IMR-90 (cell line): Measurements from ENCODE around the gene OR52B2. TPM values are rescaled to one million over a fixed set of nuclear protein-coding genes. Genes with fewer than 3 reads are reported as not detected.

ENCODE experiments used
- ATAC-seq: fragments of 200-7000 bp; cut with Tn5 transposase; 2 replicates; pipeline ENCODE4 v1.9.1; 2020; ENCODE audit warnings: low read depth, mild to moderate bottlenecking, moderate library complexity
- BruUV-seq: library from RNA; stranded (reverse); fragments of 400-500 nt; replicated peaks from 2 replicates; lab custom pipeline; 2021; lab: Mats Ljungman, UMichigan
- CTCF ChIA-PET: fragments of 300-600 bp; formaldehyde crosslinking; extraction: SDS; loops from one replicate; lab custom pipeline; 2021; ENCODE audit warnings: antibody characterized with exemption; lab: Yijun Ruan, JAX
- POLR2A ChIA-PET: fragments of 300-600 bp; sonication (Branson Sonifier 250); formaldehyde crosslinking; loops from one replicate; lab custom pipeline; 2022; ENCODE audit warnings: antibody characterized with exemption; ENCODE audit not compliant: unreplicated experiment; lab: Charles Lee
- DNase-seq: peaks from one replicate; pipeline ENCODE4 v3.0.0; 2013
- H2AFZ ChIP-seq: replicated peaks from 2 replicates; pipeline ENCODE3; 2013; ENCODE audit warnings: low read length, mild to moderate bottlenecking; ENCODE audit not compliant: poor library complexity
- H2AK5ac ChIP-seq: 2 replicates; pipeline ENCODE4 v1.6.1; 2013; ENCODE audit warnings: low read depth, low read length, inconsistent platforms
- H2AK9ac ChIP-seq: replicated peaks from 2 replicates; pipeline ENCODE3; 2013; ENCODE audit warnings: mild to moderate bottlenecking, low read depth, low read length, moderate library complexity; ENCODE audit not compliant: poor library complexity
- H2BK120ac ChIP-seq: 2 replicates; pipeline ENCODE4 v1.6.1; 2013; ENCODE audit warnings: low read depth, low read length, inconsistent platforms
- H2BK15ac ChIP-seq: 3 replicates; pipeline ENCODE4 v1.6.1; 2013; ENCODE audit warnings: low read depth, low read length, inconsistent platforms
- H2BK20ac ChIP-seq: 2 replicates; pipeline ENCODE4 v1.6.1; 2013; ENCODE audit warnings: low read depth, mild to moderate bottlenecking, inconsistent platforms, low read length, moderate library complexity
- H2BK5ac ChIP-seq: 2 replicates; pipeline ENCODE4 v1.6.1; 2013; ENCODE audit warnings: mild to moderate bottlenecking, low read depth, low read length, inconsistent platforms; ENCODE audit not compliant: poor library complexity, severe bottlenecking
- H3K14ac ChIP-seq: replicated peaks from 2 replicates; pipeline ENCODE4 v1.6.1; 2013; ENCODE audit warnings: low read depth, low read length, inconsistent platforms
- H3K18ac ChIP-seq: 2 replicates; pipeline ENCODE4 v1.6.1; 2013; ENCODE audit warnings: low read depth, low read length, control low read depth
- H3K23ac ChIP-seq: 2 replicates; pipeline ENCODE4 v1.6.1; 2013; ENCODE audit warnings: low read depth, low read length, inconsistent platforms
- H3K27ac ChIP-seq: 2 replicates; pipeline ENCODE4 v1.5.1; 2013; ENCODE audit warnings: mild to moderate bottlenecking, control low read depth, low read length; ENCODE audit not compliant: insufficient read depth
- H3K27me3 ChIP-seq: 2 replicates; pipeline ENCODE4 v1.6.1; 2013; ENCODE audit warnings: low read length; ENCODE audit not compliant: control insufficient read depth, insufficient read depth
- H3K36me3 ChIP-seq: 2 replicates; pipeline ENCODE4 v1.6.1; 2013; ENCODE audit warnings: low read length, mixed read lengths; ENCODE audit not compliant: control insufficient read depth, insufficient read depth
- H3K4ac ChIP-seq: 2 replicates; pipeline ENCODE4 v1.6.1; 2013; ENCODE audit warnings: low read depth, low read length, inconsistent platforms
- H3K4me1 ChIP-seq: 2 replicates; pipeline ENCODE4 v1.6.1; 2013; ENCODE audit warnings: low read length, mixed read lengths; ENCODE audit not compliant: control insufficient read depth, insufficient read depth
- H3K4me2 ChIP-seq: 2 replicates; pipeline ENCODE4 v1.6.1; 2013; ENCODE audit warnings: low read depth, mild to moderate bottlenecking, control low read depth, low read length, moderate library complexity
- H3K4me3 ChIP-seq: 2 replicates; pipeline ENCODE4 v1.5.1; 2013; ENCODE audit warnings: low read depth, mild to moderate bottlenecking, control low read depth, low read length, moderate library complexity; ENCODE audit not compliant: insufficient read depth
- H3K56ac ChIP-seq: 2 replicates; pipeline ENCODE4 v1.6.1; 2013; ENCODE audit warnings: low read length, inconsistent platforms; ENCODE audit not compliant: insufficient read depth; ENCODE audit errors: extremely low read depth
- H3K79me1 ChIP-seq, 2 experiments: 2 replicates each; pipeline ENCODE4 v1.6.1; 2013; ENCODE audit warnings: low read length in 2 of 2, inconsistent platforms in 1 of 2, low read depth in 1 of 2
- H3K9ac ChIP-seq: 2 replicates; pipeline ENCODE4 v1.6.1; 2013; ENCODE audit warnings: low read depth, low read length, control low read depth
- H3K9me1 ChIP-seq: 2 replicates; pipeline ENCODE4 v1.6.1; 2013; ENCODE audit warnings: low read length, inconsistent platforms; ENCODE audit not compliant: insufficient read depth
- H3K9me3 ChIP-seq: 2 replicates; pipeline ENCODE4 v1.6.1; 2013; ENCODE audit warnings: low read length; ENCODE audit not compliant: control insufficient read depth, insufficient read depth
- H4K20me1 ChIP-seq: 2 replicates; pipeline ENCODE4 v1.6.1; 2013; ENCODE audit warnings: low read length, inconsistent platforms; ENCODE audit not compliant: insufficient read depth
- H4K5ac ChIP-seq: 2 replicates; pipeline ENCODE4 v1.6.1; 2013; ENCODE audit warnings: mild to moderate bottlenecking, low read depth, low read length, control low read depth
- H4K8ac ChIP-seq, 2 experiments: 2 replicates each; pipeline ENCODE4 v1.6.1; 2013; ENCODE audit warnings: low read depth in 2 of 2, low read length in 2 of 2, control low read depth in 1 of 2, inconsistent platforms in 1 of 2
- H4K91ac ChIP-seq: 2 replicates; pipeline ENCODE4 v1.6.1; 2013; ENCODE audit warnings: low read depth, low read length, inconsistent platforms; ENCODE audit not compliant: insufficient read depth
- BHLHE40 ChIP-seq: fragments of 150-350 bp; IDR thresholded peaks from 2 replicates; pipeline ENCODE4 v1.6.1; 2016; ENCODE audit warnings: mild to moderate bottlenecking, low read depth, low read length
- CHD1 ChIP-seq: IDR thresholded peaks from 2 replicates; pipeline ENCODE4 v1.6.1; 2012; ENCODE audit warnings: low read depth, low read length, improper control_type of control experiment
- MXI1 ChIP-seq: IDR thresholded peaks from 2 replicates; pipeline ENCODE4 v1.6.1; 2012; ENCODE audit warnings: low read depth, mild to moderate bottlenecking, low read length, moderate library complexity, borderline replicate concordance
- RAD21 ChIP-seq: IDR thresholded peaks from 2 replicates; pipeline ENCODE4 v1.6.1; 2012; ENCODE audit warnings: low read length, improper control_type of control experiment
- RCOR1 ChIP-seq: IDR thresholded peaks from 2 replicates; pipeline ENCODE4 v1.6.1; 2012; ENCODE audit warnings: mild to moderate bottlenecking, low read length, improper control_type of control experiment; ENCODE audit not compliant: insufficient replicate concordance
- WGBS, 2 experiments: methylation state at CpG; one replicate each; pipeline versions ENCODE4 v1.1.5 to v1.1.7; 2013; ENCODE audit warnings: missing lambda C conversion rate in 2 of 2; ENCODE audit not compliant: insufficient read length in 1 of 2; ENCODE audit errors: extremely low coverage in 2 of 2; 5-methylcytosine and 5-hydroxymethylcytosine counted together
- dilution Hi-C: fragments of 300-500 bp; cut with HindIII; formaldehyde crosslinking; loops from one replicate; pipeline ENCODE4 v1.14.3; 2018; ENCODE audit warnings: low sequenced_read_pairs; ENCODE audit not compliant: unreplicated experiment
- in situ Hi-C: fragments of 300-500 bp; cut with MboI; formaldehyde crosslinking; loops from 3 replicates; pipeline ENCODE4 v1.14.3; 2019; ENCODE audit warnings: low sequenced_read_pairs, inconsistent platforms, mixed read lengths
- intact Hi-C: fragments of 100-400 bp; cut with micrococcal nuclease; formaldehyde crosslinking; loops from 2 replicates; pipeline ENCODE4 v1.10.0; 2022
- polyA plus RNA-seq, 3 experiments: library from polyadenylated mRNA; depleted of rRNA; stranded (reverse); fragments of >200 nt; gene quantifications; 2 replicates each; pipeline ENCODE4 v1.2.3, GENCODE V29; 2012; ENCODE audit warnings: low replicate concordance in 1 of 3
- total RNA-seq: library from RNA; depleted of rRNA; stranded (reverse); fragments of >200 nt; gene quantifications from 2 replicates; pipeline ENCODE4 v1.2.3, GENCODE V29; 2012
- TF ChIP-seq, protein P1 (sequence below): fragments of 150-350 bp; IDR thresholded peaks from 2 replicates; pipeline ENCODE4 v1.6.1; 2017; ENCODE audit warnings: mild to moderate bottlenecking, antibody characterized with exemption, low read length, low read depth
- TF ChIP-seq, protein P2 (sequence below): fragments of 150-350 bp; IDR thresholded peaks from 2 replicates; pipeline ENCODE4 v1.6.1; 2016; ENCODE audit warnings: low read depth, mild to moderate bottlenecking, low read length, moderate library complexity, borderline replicate concordance

Gene OR52B2
- total and polyA plus RNA-seq, 2 of the 4 experiments (the other 2 are of a cell fraction) = not detected

DNA sequence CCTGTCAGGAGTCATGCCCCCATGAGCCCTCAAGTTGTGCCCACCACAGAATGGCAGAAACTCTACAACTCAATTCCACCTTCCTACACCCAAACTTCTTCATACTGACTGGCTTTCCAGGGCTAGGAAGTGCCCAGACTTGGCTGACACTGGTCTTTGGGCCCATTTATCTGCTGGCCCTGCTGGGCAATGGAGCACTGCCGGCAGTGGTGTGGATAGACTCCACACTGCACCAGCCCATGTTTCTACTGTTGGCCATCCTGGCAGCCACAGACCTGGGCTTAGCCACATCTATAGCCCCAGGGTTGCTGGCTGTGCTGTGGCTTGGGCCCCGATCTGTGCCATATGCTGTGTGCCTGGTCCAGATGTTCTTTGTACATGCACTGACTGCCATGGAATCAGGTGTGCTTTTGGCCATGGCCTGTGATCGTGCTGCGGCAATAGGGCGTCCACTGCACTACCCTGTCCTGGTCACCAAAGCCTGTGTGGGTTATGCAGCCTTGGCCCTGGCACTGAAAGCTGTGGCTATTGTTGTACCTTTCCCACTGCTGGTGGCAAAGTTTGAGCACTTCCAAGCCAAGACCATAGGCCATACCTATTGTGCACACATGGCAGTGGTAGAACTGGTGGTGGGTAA lies 29.2 kb upstream of the OR52B2 start, which contains the start of gene OR52W1:
Gene OR52W1, plus strand, starts transcription at position 51 of the 637 bp plus-strand sequence. Its CDS starts 0 bp downstream, at position 51.
- Histone ChIP-seq H3K18ac (no peak within 1 kb of the TSS), H4K91ac (no peak within 1 kb of the TSS), H2BK20ac (no peak within 1 kb of the TSS), H3K27ac (no peak within 1 kb of the TSS), H3K9me1 (no peaks in the 10 kb centered on the region), H3K4ac (no peak within 1 kb of the TSS), H3K4me2 (no peak within 1 kb of the TSS), H3K79me1 (no peaks in the 10 kb centered on the region), H3K4me1 (peaks cover 2% of the 10 kb centered on the region; the same call in 1 of the 2 replicates), H3K36me3 (no peaks in the 10 kb centered on the region), H3K9ac (no peak within 1 kb of the TSS), H4K5ac (no peak within 1 kb of the TSS), H2BK5ac (no peak within 1 kb of the TSS), H2BK15ac (no peak within 1 kb of the TSS), H4K8ac (no peak within 1 kb of the TSS), H3K9me3 (no peaks in the 10 kb centered on the region), H3K56ac (no peak within 1 kb of the TSS), H3K23ac (no peak within 1 kb of the TSS), H4K20me1 (no peaks in the 10 kb centered on the region), H2BK120ac (no peak within 1 kb of the TSS), H2AK5ac (no peak within 1 kb of the TSS), H3K27me3 (peaks cover 1% of the 10 kb centered on the region; the same call in 1 of the 2 replicates), H3K4me3 (no peak within 1 kb of the TSS), H2AFZ (no peak within 1 kb of the TSS), H3K14ac (no peak within 1 kb of the TSS), H2AK9ac (no peak within 1 kb of the TSS)
- no peak for ATAC-seq
- intact Hi-C loops (no loop called here), in situ Hi-C loops (no loop called here), dilution Hi-C loops (no loop called here)
- WGBS, 2 experiments = 100% methylated on average over 4 of the region's 5 CpGs; no CpG with 5 or more reads in 1 of the 2 experiments
- TF ChIP-seq RAD21 (no peak), CHD1 (no peak), RCOR1 (no peak), MXI1 (no peak), BHLHE40 (no peak)
- TF ChIP-seq, protein P1, sequence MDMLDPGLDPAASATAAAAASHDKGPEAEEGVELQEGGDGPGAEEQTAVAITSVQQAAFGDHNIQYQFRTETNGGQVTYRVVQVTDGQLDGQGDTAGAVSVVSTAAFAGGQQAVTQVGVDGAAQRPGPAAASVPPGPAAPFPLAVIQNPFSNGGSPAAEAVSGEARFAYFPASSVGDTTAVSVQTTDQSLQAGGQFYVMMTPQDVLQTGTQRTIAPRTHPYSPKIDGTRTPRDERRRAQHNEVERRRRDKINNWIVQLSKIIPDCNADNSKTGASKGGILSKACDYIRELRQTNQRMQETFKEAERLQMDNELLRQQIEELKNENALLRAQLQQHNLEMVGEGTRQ = no peak
- TF ChIP-seq, protein P2, sequence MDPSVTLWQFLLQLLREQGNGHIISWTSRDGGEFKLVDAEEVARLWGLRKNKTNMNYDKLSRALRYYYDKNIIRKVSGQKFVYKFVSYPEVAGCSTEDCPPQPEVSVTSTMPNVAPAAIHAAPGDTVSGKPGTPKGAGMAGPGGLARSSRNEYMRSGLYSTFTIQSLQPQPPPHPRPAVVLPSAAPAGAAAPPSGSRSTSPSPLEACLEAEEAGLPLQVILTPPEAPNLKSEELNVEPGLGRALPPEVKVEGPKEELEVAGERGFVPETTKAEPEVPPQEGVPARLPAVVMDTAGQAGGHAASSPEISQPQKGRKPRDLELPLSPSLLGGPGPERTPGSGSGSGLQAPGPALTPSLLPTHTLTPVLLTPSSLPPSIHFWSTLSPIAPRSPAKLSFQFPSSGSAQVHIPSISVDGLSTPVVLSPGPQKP = no peak
- no peak for DNase-seq
- no TSS peak for BruUV-seq
- POLR2A ChIA-PET = no interaction called here
- CTCF ChIA-PET = no interaction called here
